GM12878 (cell line): ENCODE measurements around the gene SLC1A6. TPM values are rescaled to one million over a fixed set of nuclear protein-coding genes. Genes with fewer than 3 reads are reported as not detected.

Experiments used
- ATAC-seq: fragments of 200-7000 bp; cut with Tn5 transposase; 3 replicates; pipeline ENCODE4 v1.9.1; 2020; ENCODE audit warnings: mild to moderate bottlenecking, moderate library complexity
- BruUV-seq: library from RNA; stranded (reverse); fragments of 400-500 nt; replicated peaks from 2 replicates; lab custom pipeline; 2021; lab: Mats Ljungman, UMichigan
- CTCF ChIA-PET: fragments of 300-600 bp; sonication (Branson Sonifier 250); formaldehyde crosslinking; extraction: SDS; loops from one replicate; lab custom pipeline; 2021; ENCODE audit warnings: inconsistent platforms; lab: Yijun Ruan, JAX
- POLR2A ChIA-PET: fragments of 350-600 bp; formaldehyde crosslinking; extraction: SDS; loops from one replicate; lab custom pipeline; 2021; ENCODE audit warnings: inconsistent platforms; lab: Charles Lee
- RAD21 ChIA-PET: fragments of 300-600 bp; sonication (Branson Sonifier 250); formaldehyde crosslinking; loops from one replicate; lab custom pipeline; 2023; ENCODE audit warnings: antibody characterized with exemption; ENCODE audit not compliant: unreplicated experiment; lab: Charles Lee
- SMC1A ChIA-PET: fragments of 300-600 bp; sonication (Branson Sonifier 250); formaldehyde crosslinking; loops from one replicate; lab custom pipeline; 2023; ENCODE audit not compliant: unreplicated experiment, uncharacterized antibody; lab: Charles Lee
- DNase-seq: peaks from one replicate; pipeline ENCODE4 v3.0.0-alpha.2; 2011; ENCODE audit warnings: low read depth, low spot score
- FAIRE-seq: peaks from 3 replicates; lab custom pipeline; 2011; peaks lifted over from hg19 to GRCh38; lab: Jason Lieb, UNC
- H2AFZ ChIP-seq: 2 replicates; pipeline ENCODE4 v1.6.0; 2011; ENCODE audit warnings: low read depth, low read length, control low read depth; ENCODE audit not compliant: control insufficient read depth
- H3K27ac ChIP-seq: 2 replicates; pipeline ENCODE4 v1.5.1; 2011; ENCODE audit warnings: control low read depth; ENCODE audit not compliant: control insufficient read depth, insufficient read depth
- H3K27me3 ChIP-seq, 2 experiments: replicated peaks in 1 of 2; 2 replicates each; pipeline versions ENCODE4 v1.6.0 to v1.6.1; 2011; ENCODE audit warnings: low read length in 1 of 2; ENCODE audit not compliant: control insufficient read depth in 2 of 2, insufficient read depth in 2 of 2
- H3K36me3 ChIP-seq, 2 experiments: 2 replicates each; pipeline ENCODE4 v1.5.1; 2011; ENCODE audit warnings: low read length in 1 of 2; ENCODE audit not compliant: control insufficient read depth in 2 of 2, insufficient read depth in 2 of 2
- H3K4me1 ChIP-seq: 2 replicates; pipeline ENCODE4 v1.6.1; 2011; ENCODE audit warnings: mild to moderate bottlenecking, low read length, moderate library complexity, mixed read lengths; ENCODE audit not compliant: control insufficient read depth, insufficient read depth
- H3K4me2 ChIP-seq: 2 replicates; pipeline ENCODE4 v1.6.0; 2011; ENCODE audit warnings: control low read depth; ENCODE audit not compliant: control insufficient read depth, insufficient read depth
- H3K4me3 ChIP-seq: fragments of 200-600 bp; sonication (generic); 2 replicates; pipeline ENCODE4 v1.5.1; 2016
- H3K79me2 ChIP-seq: 2 replicates; pipeline ENCODE4 v1.6.0; 2011; ENCODE audit warnings: low read length; ENCODE audit not compliant: control insufficient read depth, insufficient read depth
- H3K9ac ChIP-seq: 2 replicates; pipeline ENCODE4 v1.8.0; 2011; ENCODE audit warnings: low read length, control low read depth, mixed read lengths; ENCODE audit not compliant: control insufficient read depth, insufficient read depth
- H3K9me3 ChIP-seq: replicated peaks from 3 replicates; pipeline ENCODE4 v1.5.1; 2011; ENCODE audit warnings: mild to moderate bottlenecking, low read length; ENCODE audit not compliant: control insufficient read depth, insufficient read depth
- H4K20me1 ChIP-seq: 2 replicates; pipeline ENCODE4 v1.6.0; 2011; ENCODE audit not compliant: control insufficient read depth, insufficient read depth
- CUX1 ChIP-seq: IDR thresholded peaks from 2 replicates; pipeline ENCODE4 v1.6.1; 2012; ENCODE audit warnings: improper control_type of control experiment, low read depth, low read length; ENCODE audit not compliant: insufficient replicate concordance
- EED ChIP-seq: sonication (generic); IDR thresholded peaks from 2 replicates; pipeline ENCODE4 v1.6.1; 2016; ENCODE audit warnings: antibody characterized with exemption, low read depth
- PAX8 ChIP-seq: fragments of 450-650 bp; IDR thresholded peaks from 2 replicates; pipeline ENCODE4 v1.6.1; 2017; ENCODE audit warnings: mild to moderate bottlenecking, moderate library complexity
- RB1 ChIP-seq: fragments of 450-650 bp; formaldehyde crosslinking; IDR thresholded peaks from 2 replicates; pipeline ENCODE4 v1.6.1; 2017; ENCODE audit warnings: mild to moderate bottlenecking, borderline replicate concordance
- ZBTB33 ChIP-seq: fragments of 450-650 bp; IDR thresholded peaks from 2 replicates; pipeline ENCODE4 v1.6.1; 2017; ENCODE audit warnings: mild to moderate bottlenecking
- WGBS: methylation state at CpG from one replicate; pipeline ENCODE4 v1.1.6; 2016; ENCODE audit warnings: low lambda C conversion rate; ENCODE audit not compliant: insufficient replicate concordance, insufficient coverage; ENCODE audit errors: missing lambda C conversion rate; 5-methylcytosine and 5-hydroxymethylcytosine counted together
- in situ Hi-C: fragments of 300-500 bp; cut with MboI; formaldehyde crosslinking; loops from 9 replicates; pipeline ENCODE4 v1.14.3; 2018; ENCODE audit warnings: mixed read lengths
- intact Hi-C: fragments of 100-400 bp; cut with micrococcal nuclease; formaldehyde crosslinking; loops from one replicate; pipeline ENCODE4 v1.14.2; 2022; ENCODE audit not compliant: unreplicated experiment
- polyA plus RNA-seq, 11 experiments: library from polyadenylated mRNA; depleted of rRNA in 4 of 11; unstranded in 6 of 11; stranded (reverse) in 5 of 11; fragments of >200 nt; fragmentation: Nextera tagmentation in 4 of 11; fragmentation: Illumina TruSeq in 1 of 11; extraction: Ambion mirVana in 4 of 11; extraction: Trizol in 1 of 11; gene quantifications; 1 replicate in 1 of 11; 2 replicates in 10 of 11; pipeline versions ENCODE4 v1.2.1 to v1.2.3, GENCODE V29; 2011 to 2016; ENCODE audit warnings: inconsistent platforms in 2 of 11, missing spikeins in 2 of 11, low read depth in 1 of 11
- total RNA-seq, 4 experiments: library from RNA; depleted of rRNA in 3 of 4; stranded (reverse); fragments of >200 nt in 3 of 4; fragmentation: Illumina TruSeq in 1 of 4; extraction: Trizol in 1 of 4; gene quantifications; 2 replicates each; pipeline versions ENCODE4 v1.2.1 to v1.2.3, GENCODE V29; 2013 to 2021

The SLC1A6 gene
- total and polyA plus RNA-seq, 10 of the 15 experiments (the other 5 are each of a cell fraction or from before 2014, with no cell fraction given): 0.06 TPM; not detected in 9

DNA sequence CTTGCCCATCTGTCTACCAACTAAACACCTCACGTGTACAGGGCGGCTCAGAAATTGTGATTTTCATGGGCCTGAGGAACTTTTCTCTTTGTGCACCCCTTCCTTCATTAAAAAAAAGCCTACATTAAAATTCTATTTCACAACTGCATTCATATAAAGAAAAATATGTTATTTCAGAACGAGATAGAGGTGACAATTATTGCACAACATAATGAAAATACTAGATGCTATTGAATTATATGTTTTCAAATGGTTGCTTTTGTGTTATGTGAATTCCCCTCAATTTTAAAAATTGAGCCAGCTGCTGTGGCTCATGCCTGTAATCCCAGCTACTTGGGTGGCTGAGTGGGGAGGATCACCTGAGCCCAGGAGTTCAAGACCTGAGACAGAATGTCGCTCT is 5.2 kb downstream of the SLC1A6 start:
- WGBS: 10% methylated on average over 4 of the region's 4 CpGs
- no peak overlapping the region for H3K4me2 ChIP-seq
- no peaks in the 10 kb centered on the region for H4K20me1 ChIP-seq
- no peak overlapping the region for H2AFZ ChIP-seq
- H3K4me3 ChIP-seq: no peak overlapping the region
- SMC1A ChIA-PET: no interaction called here
- ATAC-seq (no peak), FAIRE-seq (no peak), DNase-seq (no peak)
- TF ChIP-seq EED (no peak), CUX1 (no peak), ZBTB33 (no peak), PAX8 (no peak), RB1 (no peak)
- H3K27ac ChIP-seq: no peak overlapping the region
- H3K79me2 ChIP-seq: no peaks in the 10 kb centered on the region
- H3K9me3 ChIP-seq: no peaks in the 10 kb centered on the region; the same call in 2 of the 3 replicates
- no TSS peak for BruUV-seq
- no peaks in the 10 kb centered on the region for H3K4me1 ChIP-seq
- CTCF ChIA-PET: no interaction called here
- intact Hi-C loops (no loop called here), in situ Hi-C loops (no loop called here)
- RAD21 ChIA-PET: no interaction called here
- POLR2A ChIA-PET: no interaction called here
- no peak overlapping the region for H3K9ac ChIP-seq
- peaks cover 1 to 7% of the 10 kb centered on the region in 2 experiments; a peak in 2 of 4 replicates for H3K27me3 ChIP-seq
- no peaks in the 10 kb centered on the region for H3K36me3 ChIP-seq
